HL-60 (cell line): ENCODE results near the gene AMDHD2.
A peak's percentile ranks its signal among the peaks of the same experiment; 100 is the strongest.

Experiments used
- DNase-seq, 2 experiments: peaks; one replicate each; pipeline ENCODE4 v3.0.0-alpha.2; 2010 to 2020; ENCODE audit warnings: low read depth in 1 of 2, low spot score in 1 of 2
- H3K27ac ChIP-seq: fragments of 250-450 bp; sonication (Bioruptor Pico); replicated peaks from 2 replicates; pipeline ENCODE4 v1.5.1; 2020; ENCODE audit warnings: mild to moderate bottlenecking, moderate library complexity
- H3K27me3 ChIP-seq: fragments of 250-450 bp; sonication (Bioruptor Pico); 2 replicates; pipeline ENCODE4 v1.5.1; 2021; ENCODE audit warnings: mild to moderate bottlenecking, moderate library complexity; ENCODE audit not compliant: insufficient read depth, poor library complexity, severe bottlenecking
- H3K4me3 ChIP-seq: replicated peaks from 2 replicates; pipeline ENCODE4 v1.5.1; 2011; ENCODE audit warnings: mild to moderate bottlenecking, control low read depth, low read length; ENCODE audit not compliant: insufficient read depth
- CTCF ChIP-seq: IDR thresholded peaks from one replicate; pipeline ENCODE4 v1.5.1; 2011; ENCODE audit warnings: low read length, control low read depth, inconsistent platforms; ENCODE audit not compliant: insufficient read depth
- GABPA ChIP-seq: IDR thresholded peaks from 2 replicates; pipeline ENCODE4 v1.6.1; 2012; ENCODE audit warnings: low read depth
- POLR2AphosphoS5 ChIP-seq: IDR thresholded peaks from 2 replicates; pipeline ENCODE4 v1.6.1; 2012; ENCODE audit warnings: low read depth
- REST ChIP-seq: IDR thresholded peaks from 2 replicates; pipeline ENCODE4 v1.6.1; 2012; ENCODE audit warnings: low read depth; ENCODE audit not compliant: insufficient replicate concordance
- SPI1 ChIP-seq: IDR thresholded peaks from 2 replicates; pipeline ENCODE4 v1.6.1; 2012; ENCODE audit warnings: low read depth, mild to moderate bottlenecking, borderline replicate concordance

Gene AMDHD2

GRCh38 chr16:2512735-2513404 lies 7.3 kb upstream of the AMDHD2 start:
- no peak for DNase-seq
- Histone ChIP-seq H3K4me3 (peak overlapping the region; percentile 24; the same call in 1 of the 2 replicates), H3K27ac (peak overlapping the region; percentile 97)

GRCh38 chr16:2513405-2514332 lies 6.5 kb upstream of the AMDHD2 start, which contains the start of gene ATP6V0C:
ATP6V0C (plus strand) TSS chr16:2513952; CDS start chr16:2514104, 152 bp downstream.
- Histone ChIP-seq H3K4me3 (peak within 1 kb of the TSS; percentile 86), H3K27ac (peak within 1 kb of the TSS; percentile 97), H3K27me3 (no peaks in the 10 kb centered on the region)
- TF ChIP-seq GABPA: no peak
- TF ChIP-seq SPI1: no peak
- TF ChIP-seq CTCF: no peak
- peak; percentile 94 for TF ChIP-seq POLR2AphosphoS5
- peak; percentile 65 for TF ChIP-seq REST
- DNase-seq: peak; percentile 84 to 89

More at GRCh38 chr16:2512735-2513404, 7.3 kb upstream of the AMDHD2 start:
- no peak for TF ChIP-seq CTCF
- no peak for TF ChIP-seq POLR2AphosphoS5
- TF ChIP-seq SPI1: no peak
- no peak for TF ChIP-seq GABPA
- TF ChIP-seq REST: no peak
- no peaks in the 10 kb centered on the region for H3K27me3 ChIP-seq

GRCh38 chr16:2514333-2515179 lies 5.6 kb upstream of the AMDHD2 start:
- H3K27ac ChIP-seq: peak overlapping the region; percentile 97
- peak in 1 of 2 experiments; percentile 30 for DNase-seq
- TF ChIP-seq SPI1: no peak
- no peak for TF ChIP-seq GABPA
- no peak for TF ChIP-seq POLR2AphosphoS5
- TF ChIP-seq REST: no peak
- TF ChIP-seq CTCF: no peak

More at GRCh38 chr16:2514333-2515179, 5.6 kb upstream of the AMDHD2 start:
- H3K27me3 ChIP-seq: no peaks in the 10 kb centered on the region
- peak overlapping the region; percentile 86 for H3K4me3 ChIP-seq
